Breast epithelium (tissue), 4 donors: ENCODE measurements around the gene IFT57. TPM values are rescaled to one million over a fixed set of nuclear protein-coding genes. Genes with fewer than 3 reads are reported as not detected.

ENCODE experiments used
- DNase-seq, 2 donors: peaks; one replicate each; pipeline ENCODE4 v3.0.0-alpha.2; 2019; ENCODE audit warnings: low spot score in 2 of 2
- H3K27ac ChIP-seq, 2 donors: fragments of 200-600 bp; sonication (generic) in 1 of 2; one replicate each; pipeline ENCODE4 v1.5.1; 2016 to 2019; ENCODE audit warnings: mild to moderate bottlenecking in 1 of 2
- H3K27me3 ChIP-seq, 2 donors: fragments of 200-600 bp; sonication (generic) in 1 of 2; one replicate each; pipeline versions ENCODE4 v1.5.1 to v1.6.0; 2017 to 2019; ENCODE audit warnings: control low read depth in 1 of 2, mild to moderate bottlenecking in 1 of 2
- H3K36me3 ChIP-seq: fragments of 200-600 bp; one replicate; pipeline ENCODE4 v1.5.1; 2019
- H3K4me1 ChIP-seq, 2 donors: fragments of 200-600 bp; sonication (generic); one replicate each; pipeline ENCODE4 v1.5.1; 2016 to 2019; ENCODE audit warnings: control low read depth in 1 of 2
- H3K4me3 ChIP-seq, 3 donors: fragments of 200-600 bp; sonication (generic); 1 replicate in 2 of 3; 2 replicates in 1 of 3; pipeline ENCODE4 v1.5.1; 2016 to 2019; ENCODE audit warnings: mild to moderate bottlenecking in 3 of 3, moderate library complexity in 2 of 3
- H3K9me3 ChIP-seq, 2 donors: fragments of 200-600 bp; sonication (generic) in 1 of 2; one replicate each; pipeline ENCODE4 v1.5.1; 2016 to 2019; ENCODE audit warnings: control low read depth in 1 of 2
- CTCF ChIP-seq, 3 donors: fragments of 450-650 bp; IDR thresholded peaks; one replicate each; pipeline ENCODE4 v1.5.1; 2016 to 2017; ENCODE audit warnings: antibody characterized with exemption in 3 of 3, mild to moderate bottlenecking in 3 of 3, moderate library complexity in 3 of 3
- POLR2A ChIP-seq: fragments of 450-650 bp; IDR thresholded peaks from one replicate; pipeline ENCODE4 v1.6.1; 2016; ENCODE audit warnings: antibody characterized with exemption, mild to moderate bottlenecking, moderate library complexity
- POLR2AphosphoS5 ChIP-seq, 3 donors: sonication (generic); formaldehyde crosslinking; IDR thresholded peaks; one replicate each; pipeline ENCODE4 v1.6.1; 2017; ENCODE audit warnings: antibody characterized with exemption in 3 of 3
- intact Hi-C: fragments of 100-400 bp; cut with DNase I; formaldehyde crosslinking; loops from one replicate; pipeline ENCODE4 v1.15.1; 2023; ENCODE audit warnings: low total_unique reads
- total RNA-seq, 3 donors: library from RNA; depleted of rRNA; stranded (reverse); fragments of >200 nt; gene quantifications; one replicate each; pipeline ENCODE4 v1.1.0, GENCODE V29; 2016

IFT57 gene
- total RNA-seq, 3 donors from 2014 or later, result 44.2 to 74.2 (median 68.5) TPM

GRCh38 chr3:108178676-108179075 is 43.5 kb downstream of the IFT57 start:
- Histone ChIP-seq H3K27me3 (no peaks in the 10 kb centered on the region), H3K9me3 (no peaks in the 10 kb centered on the region), H3K36me3 (no peaks in the 10 kb centered on the region), H3K4me3 (no peak overlapping the region), H3K4me1 (no peaks in the 10 kb centered on the region), H3K27ac (no peak overlapping the region)
- intact Hi-C loops, result no loop called here
- no peak for TF ChIP-seq POLR2AphosphoS5 (IDR thresholded peaks at IDR 0.05)
- no peak for TF ChIP-seq POLR2A
- no peak for TF ChIP-seq CTCF (IDR thresholded peaks at IDR 0.05)
- DNase-seq, result no peak

GRCh38 chr3:108177536-108177935 is 44.7 kb downstream of the IFT57 start:
- intact Hi-C loops, result no loop called here

GRCh38 chr3:108175352-108175751 is 46.9 kb downstream of the IFT57 start:
- Histone ChIP-seq H3K27me3 (no peaks in the 10 kb centered on the region), H3K27ac (no peak overlapping the region), H3K9me3 (no peaks in the 10 kb centered on the region), H3K4me3 (no peak overlapping the region), H3K4me1 (no peaks in the 10 kb centered on the region), H3K36me3 (no peaks in the 10 kb centered on the region)
- DNase-seq, result no peak
- TF ChIP-seq POLR2A (no peak), POLR2AphosphoS5 (IDR thresholded peaks at IDR 0.05) (no peak), CTCF (IDR thresholded peaks at IDR 0.05) (no peak)
- intact Hi-C loops, result no loop called here

More at GRCh38 chr3:108177536-108177935, 44.7 kb downstream of the IFT57 start:
- Histone ChIP-seq H3K36me3 (no peaks in the 10 kb centered on the region), H3K4me1 (no peaks in the 10 kb centered on the region), H3K27me3 (no peaks in the 10 kb centered on the region), H3K4me3 (no peak overlapping the region), H3K27ac (no peak overlapping the region), H3K9me3 (no peaks in the 10 kb centered on the region)
- no peak for DNase-seq
- TF ChIP-seq POLR2AphosphoS5 (IDR thresholded peaks at IDR 0.05) (no peak), CTCF (IDR thresholded peaks at IDR 0.05) (no peak), POLR2A (no peak)

GRCh38 chr3:108171106-108171505 is 51.1 kb downstream of the IFT57 start:
- intact Hi-C loops, result no loop called here
- Histone ChIP-seq H3K27ac (no peak overlapping the region), H3K4me3 (no peak overlapping the region), H3K4me1 (no peaks in the 10 kb centered on the region), H3K36me3 (no peaks in the 10 kb centered on the region), H3K27me3 (no peaks in the 10 kb centered on the region), H3K9me3 (no peaks in the 10 kb centered on the region)
- DNase-seq, result no peak
- TF ChIP-seq POLR2A, result no peak

- H3K27ac ChIP-seq, result no peak overlapping the region
- no peaks in the 10 kb centered on the region for H3K9me3 ChIP-seq
- TF ChIP-seq CTCF (IDR thresholded peaks at IDR 0.05) (no peak), POLR2AphosphoS5 (IDR thresholded peaks at IDR 0.05) (no peak), POLR2A (no peak)
- no peaks in the 10 kb centered on the region for H3K4me1 ChIP-seq
- H3K36me3 ChIP-seq, result no peaks in the 10 kb centered on the region
- DNase-seq, result no peak
- no peak overlapping the region for H3K4me3 ChIP-seq
- no peaks in the 10 kb centered on the region for H3K27me3 ChIP-seq
- intact Hi-C loops, result no loop called here
Measured at GRCh38 chr3:108164391-108164790, 57.8 kb downstream of the IFT57 start.

GRCh38 chr3:108159865-108160264 is 62.4 kb downstream of the IFT57 start:
- no peak overlapping the region for H3K27ac ChIP-seq

More at GRCh38 chr3:108159865-108160264, 62.4 kb downstream of the IFT57 start:
- Histone ChIP-seq H3K4me1 (no peaks in the 10 kb centered on the region), H3K4me3 (no peak overlapping the region), H3K36me3 (no peaks in the 10 kb centered on the region), H3K9me3 (no peaks in the 10 kb centered on the region), H3K27me3 (no peaks in the 10 kb centered on the region)
- TF ChIP-seq POLR2A (no peak), CTCF (IDR thresholded peaks at IDR 0.05) (no peak), POLR2AphosphoS5 (IDR thresholded peaks at IDR 0.05) (no peak)
- no peak for DNase-seq
- intact Hi-C loops, result no loop called here
